MV-4-11 (cell line): ENCODE results near the gene PCDH9.

Experiments
- DNase-seq: peaks from one replicate; lab custom pipeline; 2025; lab: John Stamatoyannopoulos, UW

PCDH9 gene, protein sequence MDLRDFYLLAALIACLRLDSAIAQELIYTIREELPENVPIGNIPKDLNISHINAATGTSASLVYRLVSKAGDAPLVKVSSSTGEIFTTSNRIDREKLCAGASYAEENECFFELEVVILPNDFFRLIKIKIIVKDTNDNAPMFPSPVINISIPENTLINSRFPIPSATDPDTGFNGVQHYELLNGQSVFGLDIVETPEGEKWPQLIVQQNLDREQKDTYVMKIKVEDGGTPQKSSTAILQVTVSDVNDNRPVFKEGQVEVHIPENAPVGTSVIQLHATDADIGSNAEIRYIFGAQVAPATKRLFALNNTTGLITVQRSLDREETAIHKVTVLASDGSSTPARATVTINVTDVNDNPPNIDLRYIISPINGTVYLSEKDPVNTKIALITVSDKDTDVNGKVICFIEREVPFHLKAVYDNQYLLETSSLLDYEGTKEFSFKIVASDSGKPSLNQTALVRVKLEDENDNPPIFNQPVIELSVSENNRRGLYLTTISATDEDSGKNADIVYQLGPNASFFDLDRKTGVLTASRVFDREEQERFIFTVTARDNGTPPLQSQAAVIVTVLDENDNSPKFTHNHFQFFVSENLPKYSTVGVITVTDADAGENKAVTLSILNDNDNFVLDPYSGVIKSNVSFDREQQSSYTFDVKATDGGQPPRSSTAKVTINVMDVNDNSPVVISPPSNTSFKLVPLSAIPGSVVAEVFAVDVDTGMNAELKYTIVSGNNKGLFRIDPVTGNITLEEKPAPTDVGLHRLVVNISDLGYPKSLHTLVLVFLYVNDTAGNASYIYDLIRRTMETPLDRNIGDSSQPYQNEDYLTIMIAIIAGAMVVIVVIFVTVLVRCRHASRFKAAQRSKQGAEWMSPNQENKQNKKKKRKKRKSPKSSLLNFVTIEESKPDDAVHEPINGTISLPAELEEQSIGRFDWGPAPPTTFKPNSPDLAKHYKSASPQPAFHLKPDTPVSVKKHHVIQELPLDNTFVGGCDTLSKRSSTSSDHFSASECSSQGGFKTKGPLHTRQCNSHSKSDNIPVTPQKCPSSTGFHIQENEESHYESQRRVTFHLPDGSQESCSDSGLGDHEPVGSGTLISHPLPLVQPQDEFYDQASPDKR (N-terminal part only)

DNA sequence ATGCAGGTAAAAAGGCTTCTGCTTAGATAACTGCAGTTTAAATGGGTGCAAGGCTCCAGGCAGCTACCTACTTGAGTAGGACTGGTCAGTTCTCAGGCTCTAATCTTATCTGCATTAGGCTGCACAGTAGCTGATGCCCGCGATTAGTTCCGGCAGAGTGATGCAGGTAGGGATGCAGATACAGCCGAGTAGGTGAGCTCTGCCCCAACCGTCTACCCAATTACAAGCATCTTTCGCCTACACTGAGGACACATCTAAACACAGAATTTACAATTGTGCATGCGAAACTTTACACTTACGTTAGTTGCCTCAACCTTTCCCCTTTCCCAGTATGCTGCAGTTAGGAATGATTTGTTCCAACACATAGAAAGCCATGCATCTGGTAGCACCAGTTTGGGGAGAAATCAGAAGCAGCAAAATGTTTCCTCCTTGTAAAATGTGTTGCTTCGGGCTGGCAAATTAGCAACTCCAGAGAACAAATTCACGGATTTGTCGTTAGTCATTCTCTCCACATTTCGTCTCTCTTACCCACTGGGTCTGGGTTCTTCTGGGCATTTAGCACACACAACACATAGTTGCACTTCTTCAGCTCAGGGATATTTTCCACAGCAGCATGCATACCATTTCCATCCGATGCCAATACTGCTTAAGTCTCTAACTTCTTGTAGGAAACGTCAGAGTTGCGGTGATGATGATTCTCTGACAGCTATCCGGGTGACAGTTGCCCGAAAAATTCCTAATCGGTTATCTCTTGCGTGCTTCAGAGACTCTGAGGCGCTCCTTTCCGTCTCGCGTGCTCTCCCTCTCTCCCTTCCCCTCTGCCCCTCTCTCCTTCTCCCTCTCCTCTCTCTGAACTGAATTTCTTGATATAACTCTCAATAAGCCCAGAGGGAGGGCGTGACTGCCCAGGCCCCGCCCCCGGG lies at the start of gene PCDH9:
TSS of gene PCDH9 (minus strand) at position 856 of the 923 bp plus-strand sequence. CDS start 1,896 bp downstream, outside the sequence.
- no peak for DNase-seq

DNA sequence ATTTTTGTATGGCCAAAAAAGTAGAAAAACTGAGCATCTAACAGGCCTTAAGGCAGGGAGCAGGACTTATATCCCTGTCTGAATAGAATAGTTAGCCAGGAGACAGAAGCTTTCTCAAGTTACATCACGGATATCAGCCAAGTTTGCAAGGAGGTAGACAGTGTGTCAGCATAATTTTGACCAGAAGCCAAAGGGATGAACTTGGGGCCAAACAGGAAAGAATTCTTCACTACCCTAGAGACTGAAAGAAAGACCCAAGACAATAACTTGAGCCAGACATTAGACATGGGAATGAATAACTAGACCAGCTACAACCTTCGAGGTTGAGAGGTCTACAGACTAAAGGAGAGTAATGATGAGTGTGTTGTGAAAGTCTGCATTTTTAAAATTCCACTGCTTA lies 48.1 kb upstream of the PCDH9 start:
- no peak for DNase-seq

DNA sequence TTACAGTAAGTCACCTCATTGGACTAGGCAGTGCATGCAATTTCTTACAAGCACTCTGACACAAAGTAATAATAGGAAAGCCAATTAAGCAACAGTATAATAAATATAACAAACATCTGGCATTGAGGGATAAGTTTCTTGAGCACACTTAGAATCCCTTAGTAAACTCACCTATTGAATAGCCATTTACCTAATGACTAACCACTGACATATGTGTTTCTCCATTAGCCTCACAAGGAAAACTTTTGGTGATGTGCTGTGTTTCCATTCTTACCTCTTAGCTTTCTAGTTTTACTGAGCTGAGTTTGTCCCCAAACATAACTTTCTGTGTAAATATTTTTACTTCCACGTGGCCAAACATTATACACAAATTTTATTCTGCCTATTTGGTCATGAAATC lies 47.4 kb upstream of the PCDH9 start:
- DNase-seq, result no peak

DNA sequence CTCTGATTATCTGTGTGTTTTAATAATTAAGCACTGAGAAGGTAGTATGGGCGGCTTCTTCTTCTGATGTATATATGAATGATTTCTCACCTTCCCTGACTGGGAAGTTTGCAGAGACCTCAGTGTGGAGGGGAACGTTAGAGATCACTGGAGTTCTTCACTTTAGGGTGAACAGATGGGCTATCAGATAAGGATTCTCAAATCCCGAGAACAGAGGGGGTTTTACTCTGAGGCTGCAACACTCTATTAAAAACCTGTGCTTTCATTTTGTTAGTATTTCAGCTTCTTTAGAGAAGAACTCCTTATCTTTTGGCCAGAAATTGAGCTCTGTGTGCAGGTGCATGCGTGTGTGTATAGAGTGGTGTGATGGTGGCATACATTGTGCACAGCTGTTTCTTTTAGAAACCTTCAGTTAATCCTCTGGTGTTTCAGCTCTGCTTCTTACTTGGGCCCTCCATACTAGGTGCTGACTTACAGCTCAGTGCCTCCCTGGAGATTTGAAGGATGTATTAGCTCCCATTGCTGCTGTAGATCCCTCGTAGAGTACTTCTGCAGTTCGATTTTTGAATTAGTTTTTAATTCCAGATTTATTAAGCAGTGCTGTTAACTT lies 45.3 kb upstream of the PCDH9 start:
- DNase-seq, result no peak

DNA sequence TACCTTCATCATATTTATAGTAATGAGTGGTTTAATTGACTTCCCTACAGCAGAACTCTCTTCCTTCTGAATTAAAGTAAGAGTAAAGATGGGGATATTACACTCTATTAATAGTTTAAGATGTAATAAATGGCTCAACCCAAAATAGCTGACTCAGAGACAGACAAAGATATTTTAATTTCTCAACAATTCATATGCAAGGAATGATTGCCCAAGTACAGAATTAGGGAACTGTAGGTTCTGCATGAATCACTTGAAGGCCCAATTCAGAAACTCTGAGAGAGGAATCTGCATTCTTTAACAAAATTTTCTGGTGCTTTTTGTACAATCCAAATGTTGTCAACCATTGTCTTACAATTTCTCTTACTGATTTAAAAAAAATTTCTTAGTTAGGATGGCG lies 42.9 kb upstream of the PCDH9 start:
- no peak for DNase-seq

DNA sequence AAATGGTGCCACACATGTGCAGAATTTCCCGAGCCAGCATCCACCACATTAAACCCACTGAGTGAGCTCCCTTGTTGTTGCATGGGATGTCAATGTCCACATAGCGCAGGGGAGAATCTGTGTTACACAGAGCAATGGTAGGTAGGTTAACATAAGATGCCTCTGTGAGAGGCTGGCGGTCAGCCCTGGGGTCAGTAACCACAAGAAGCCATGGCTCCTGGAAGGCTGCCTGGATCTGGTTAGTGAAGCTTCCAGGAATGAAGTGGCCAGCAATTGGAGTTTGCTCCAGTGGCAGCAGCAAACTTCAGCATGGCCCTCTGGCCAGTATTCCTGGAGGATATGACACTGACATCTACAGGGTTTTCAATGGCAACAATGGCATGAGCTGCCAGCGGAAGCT lies 37.0 kb upstream of the PCDH9 start:
- no peak for DNase-seq

DNA sequence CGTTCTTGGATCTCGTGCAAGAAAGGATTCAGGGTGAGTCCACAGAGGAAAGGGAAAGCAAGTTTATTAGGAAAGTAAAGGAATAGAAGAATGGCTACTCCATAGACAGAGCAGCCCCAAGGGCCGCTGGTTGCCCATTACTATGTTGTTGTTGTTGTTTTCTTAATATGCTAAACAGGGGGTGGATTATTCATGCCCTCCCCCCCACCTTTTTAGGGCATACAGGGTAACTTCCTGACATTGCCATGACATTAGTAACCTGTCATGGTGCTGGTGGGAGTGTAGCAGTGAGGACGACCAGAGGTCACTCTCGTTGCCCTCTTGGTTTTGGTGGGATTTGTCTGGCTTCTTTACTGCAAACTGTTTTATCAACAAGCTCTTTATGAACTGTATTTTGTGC lies 29.1 kb upstream of the PCDH9 start:
- DNase-seq, result no peak

DNA sequence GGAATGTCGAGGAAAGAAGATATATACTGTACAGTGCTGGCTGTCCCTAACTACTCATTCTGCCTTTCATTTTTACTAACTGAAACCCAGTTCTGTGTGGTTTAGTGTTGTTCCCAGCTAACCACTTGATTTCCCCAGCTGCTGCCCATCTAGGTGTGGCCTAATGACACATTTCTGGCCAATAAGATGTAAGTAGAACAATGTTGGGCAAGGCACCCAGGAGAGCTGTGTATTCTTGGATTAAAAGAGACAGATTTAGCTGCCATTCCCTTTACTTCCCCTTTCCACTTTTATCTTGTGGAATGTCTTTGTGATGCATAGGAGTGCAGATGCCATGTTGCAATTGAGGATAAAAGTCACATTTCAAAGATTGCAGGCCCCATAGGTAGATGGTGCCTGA lies 28.3 kb upstream of the PCDH9 start:
- peak; percentile 28 for DNase-seq

DNA sequence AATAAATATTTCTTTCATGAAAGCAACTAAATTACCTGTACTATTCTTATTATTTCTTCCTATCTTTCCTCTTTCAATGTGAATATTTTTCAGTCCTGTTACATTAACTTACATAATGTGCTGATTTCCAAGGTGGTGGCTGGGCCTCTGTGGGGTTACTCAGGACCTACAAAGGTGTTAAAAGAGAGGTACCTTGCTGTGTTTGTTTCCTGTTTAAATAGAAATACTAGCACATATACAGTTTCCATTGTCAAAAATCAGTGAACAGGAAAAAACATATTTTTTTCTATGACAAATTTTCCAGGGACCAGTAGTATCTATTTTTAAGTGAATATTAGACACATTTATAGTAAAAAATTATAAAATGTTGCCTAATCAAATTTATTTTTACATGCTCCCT lies 8.7 kb upstream of the PCDH9 start:
- no peak for DNase-seq

DNA sequence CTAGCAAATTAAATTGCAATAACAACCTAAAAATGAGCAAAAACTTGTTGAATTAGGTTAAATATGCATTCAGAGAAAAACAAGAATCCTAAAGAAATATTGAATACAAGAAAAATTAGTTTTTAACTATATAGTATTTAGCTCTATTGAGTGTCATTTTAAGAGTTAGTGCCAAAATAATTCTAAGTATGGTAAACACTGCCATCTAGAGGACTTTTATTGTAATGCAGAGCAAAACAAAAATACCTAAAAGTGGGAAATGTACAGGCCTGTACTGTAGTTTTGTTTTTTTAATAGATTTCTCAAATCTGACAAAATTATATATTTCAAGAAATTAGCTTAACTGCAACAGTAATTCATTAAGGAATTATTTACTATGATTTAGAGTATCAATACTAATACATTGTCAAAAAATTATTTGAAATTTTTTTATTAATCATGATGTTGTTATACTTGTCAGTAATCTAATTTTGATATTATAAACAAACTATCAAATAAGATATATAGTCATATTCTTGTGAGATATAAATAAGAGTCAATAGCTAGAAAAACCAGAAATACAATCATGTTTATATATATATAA lies 8.2 kb upstream of the PCDH9 start:
- peak; percentile 23 for DNase-seq

DNA sequence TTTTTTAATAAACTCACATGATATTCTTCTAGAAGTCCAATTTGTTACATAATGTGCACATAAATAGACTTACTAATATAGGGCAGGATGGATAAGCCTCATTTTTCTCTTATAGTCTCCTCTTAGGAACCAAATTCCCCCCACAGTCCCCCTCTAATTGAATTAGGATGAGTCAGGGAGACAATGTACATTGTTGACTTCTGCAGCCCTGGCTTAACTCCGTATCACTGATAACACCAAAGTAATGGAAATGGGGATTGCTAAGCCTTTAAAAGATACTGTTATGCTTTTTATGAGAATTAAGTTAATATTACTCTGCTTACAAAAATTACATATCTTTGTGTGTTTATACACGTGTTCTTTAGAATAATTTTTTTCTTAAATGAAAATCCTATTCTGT lies 5.1 kb upstream of the PCDH9 start:
- no peak for DNase-seq

DNA sequence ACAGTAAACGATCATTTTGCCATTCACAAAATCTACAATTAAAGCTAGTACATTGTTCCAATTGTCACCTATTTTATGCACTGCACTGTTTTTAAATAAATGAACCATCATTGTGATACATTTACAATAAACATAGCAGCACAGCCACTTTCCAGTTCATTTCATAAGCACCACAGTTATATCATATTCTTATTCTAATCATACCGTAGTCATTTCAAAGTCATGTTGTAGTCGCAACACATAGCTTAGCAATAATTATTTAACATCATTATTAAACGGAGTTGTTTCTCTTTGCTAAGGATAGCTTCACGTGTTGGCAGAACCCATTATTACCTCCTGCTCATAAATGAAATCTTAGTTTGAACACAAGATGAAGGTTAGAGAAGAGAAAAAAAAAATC lies 2.2 kb upstream of the PCDH9 start:
- DNase-seq, result no peak

DNA sequence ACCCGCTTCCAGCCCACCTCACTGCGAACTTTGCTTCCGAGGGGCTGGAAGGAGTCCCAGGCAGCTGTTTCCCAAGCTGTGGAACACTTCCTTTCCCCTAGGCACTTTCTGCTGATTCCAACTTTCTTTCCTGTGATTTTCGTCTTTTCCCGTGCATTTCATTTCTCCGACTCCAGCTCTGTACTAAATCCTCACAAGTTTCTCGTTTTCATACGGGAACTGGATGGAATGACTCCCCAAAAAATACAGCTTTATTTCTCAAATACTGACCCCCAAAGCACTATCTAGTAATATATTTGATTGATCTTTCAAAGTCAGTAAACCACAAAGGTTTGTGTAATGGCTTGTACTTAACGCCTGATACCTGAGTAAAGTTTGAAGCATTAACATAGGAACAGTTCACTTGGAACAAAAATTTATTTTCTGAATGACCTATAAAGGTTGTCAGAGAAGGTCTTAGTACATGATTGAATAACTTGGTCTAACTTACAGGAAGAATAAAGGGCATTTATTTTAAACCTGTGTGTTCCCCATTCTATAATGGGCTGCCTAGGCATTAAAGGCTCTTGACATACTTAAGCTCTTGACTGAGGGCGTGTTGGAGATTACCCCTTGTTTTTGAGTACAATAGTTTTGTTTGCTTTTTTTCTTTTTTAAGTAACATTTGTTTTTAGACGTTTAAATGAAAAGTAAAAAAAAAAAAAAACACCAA lies 1.3 kb upstream of the PCDH9 start:
- DNase-seq, result no peak

DNA sequence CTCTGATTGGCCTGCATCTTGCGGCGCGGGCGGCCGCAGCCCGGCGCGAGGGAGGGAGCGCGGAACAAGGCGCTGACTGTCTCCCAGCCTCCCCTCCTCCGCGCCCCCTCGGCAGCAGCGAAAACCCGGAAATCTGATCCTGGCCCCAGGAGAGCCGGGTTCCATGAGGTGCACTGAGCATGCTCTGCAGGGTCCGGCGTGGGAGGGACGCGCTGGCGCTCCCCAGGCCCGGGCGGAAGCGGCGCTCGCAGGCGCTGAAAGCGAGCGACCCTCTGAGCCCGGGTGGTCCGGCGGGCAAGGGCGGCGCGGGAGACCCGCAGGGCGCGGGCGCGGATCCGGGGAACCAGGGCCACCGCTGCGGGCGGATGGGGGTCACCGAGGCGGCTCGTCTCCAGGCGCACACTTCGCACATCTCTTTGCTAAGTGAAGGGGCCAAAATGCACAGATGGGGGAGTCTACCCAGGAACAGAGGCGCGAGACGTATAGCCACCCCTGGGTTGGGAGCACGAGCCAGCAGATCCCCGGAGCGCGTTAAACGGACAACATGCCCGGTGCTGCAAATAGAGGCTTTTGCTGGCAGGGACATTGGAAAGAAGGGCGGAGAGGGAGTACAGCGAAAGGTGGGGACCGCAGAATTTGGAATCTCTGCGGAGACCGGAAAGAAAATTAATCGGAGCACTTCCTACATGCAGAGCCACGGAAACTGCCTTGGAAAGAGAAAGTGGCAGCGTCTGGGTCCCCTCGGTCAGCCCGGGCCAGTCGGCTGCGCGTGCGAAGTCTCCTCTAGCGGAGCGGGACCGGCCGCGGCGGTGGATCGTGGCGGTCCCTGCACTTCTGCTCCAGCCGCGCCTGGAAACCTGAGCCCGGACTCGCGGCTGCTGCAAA lies 510 bp upstream of the PCDH9 start:
- DNase-seq, result peak; percentile 89

DNA sequence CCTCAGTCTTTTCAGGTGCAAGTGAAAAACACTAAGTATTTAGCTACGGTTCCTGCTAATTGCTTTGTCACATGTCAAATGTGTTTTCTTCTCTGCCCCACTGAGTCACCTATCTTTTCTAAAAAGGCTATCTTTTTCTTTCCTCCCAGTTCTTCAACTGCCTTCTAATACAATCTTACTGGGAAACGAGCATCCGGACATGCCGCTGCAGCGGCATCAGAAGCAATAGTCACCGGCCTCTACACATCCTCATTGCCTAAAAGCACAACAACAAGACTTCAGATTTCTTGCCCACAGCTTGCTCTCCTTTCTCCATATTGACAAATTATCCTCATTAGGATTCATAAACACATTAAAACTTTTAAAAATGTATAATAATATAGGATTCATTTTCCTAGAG lies 1.2 kb downstream of the PCDH9 start:
- DNase-seq, result no peak

DNA sequence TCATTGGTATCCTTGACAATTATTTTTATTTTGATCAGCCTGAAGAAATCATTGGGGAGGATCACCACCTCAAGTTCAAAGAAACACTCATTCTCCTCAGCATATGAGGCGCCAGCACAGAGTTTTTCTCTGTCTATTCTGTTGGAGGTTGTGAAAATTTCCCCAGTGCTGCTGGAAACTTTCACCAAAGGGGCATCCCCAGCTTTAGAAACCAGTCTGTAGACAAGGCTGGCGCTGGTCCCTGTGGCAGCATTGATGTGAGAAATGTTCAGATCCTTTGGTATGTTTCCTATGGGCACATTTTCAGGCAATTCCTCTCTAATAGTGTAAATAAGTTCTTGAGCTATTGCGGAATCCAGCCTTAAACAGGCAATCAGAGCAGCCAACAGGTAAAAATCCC lies 2.1 kb downstream of the PCDH9 start:
- no peak for DNase-seq

DNA sequence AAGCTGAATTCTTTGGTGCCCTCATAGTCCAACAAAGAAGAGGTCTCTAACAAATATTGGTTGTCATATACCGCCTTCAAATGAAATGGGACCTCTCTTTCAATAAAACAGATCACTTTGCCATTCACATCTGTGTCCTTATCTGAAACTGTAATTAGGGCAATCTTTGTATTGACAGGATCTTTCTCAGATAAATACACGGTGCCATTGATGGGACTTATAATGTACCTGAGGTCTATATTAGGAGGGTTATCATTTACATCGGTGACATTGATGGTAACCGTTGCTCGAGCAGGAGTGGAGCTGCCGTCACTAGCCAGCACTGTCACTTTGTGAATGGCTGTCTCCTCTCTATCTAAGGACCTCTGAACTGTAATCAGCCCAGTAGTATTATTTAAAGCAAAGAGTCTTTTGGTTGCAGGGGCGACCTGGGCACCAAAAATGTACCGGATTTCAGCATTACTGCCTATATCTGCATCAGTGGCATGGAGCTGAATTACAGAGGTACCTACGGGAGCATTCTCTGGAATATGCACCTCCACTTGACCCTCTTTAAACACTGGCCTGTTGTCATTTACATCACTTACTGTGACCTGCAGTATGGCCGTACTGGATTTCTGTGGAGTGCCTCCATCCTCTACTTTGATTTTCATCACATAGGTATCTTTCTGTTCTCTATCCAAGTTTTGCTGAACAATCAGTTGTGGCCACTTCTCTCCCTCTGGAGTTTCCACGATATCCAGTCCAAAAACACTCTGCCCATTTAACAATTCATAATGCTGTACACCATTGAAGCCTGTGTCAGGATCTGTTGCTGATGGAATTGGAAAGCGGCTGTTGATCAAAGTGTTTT lies 2.8 kb downstream of the PCDH9 start:
- DNase-seq, result no peak

DNA sequence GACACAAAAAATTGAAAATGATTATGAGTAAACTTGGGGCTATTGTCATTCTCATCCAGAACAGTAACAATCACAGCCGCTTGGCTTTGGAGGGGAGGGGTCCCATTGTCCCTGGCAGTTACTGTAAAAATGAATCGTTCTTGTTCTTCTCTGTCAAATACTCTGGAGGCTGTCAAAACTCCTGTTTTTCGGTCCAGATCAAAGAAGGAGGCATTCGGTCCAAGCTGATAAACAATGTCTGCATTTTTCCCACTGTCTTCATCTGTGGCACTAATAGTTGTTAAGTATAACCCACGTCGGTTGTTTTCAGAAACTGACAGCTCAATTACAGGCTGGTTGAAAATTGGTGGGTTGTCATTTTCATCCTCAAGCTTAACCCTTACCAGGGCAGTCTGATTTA lies 3.4 kb downstream of the PCDH9 start:
- no peak for DNase-seq
